ENCODE data around the gene FARP1.

Gene FARP1

GRCh38 chr13:98459721-98460370 is 317.0 kb downstream of the FARP1 start:
- DNase-seq (ENCODE audit: low read depth in 2 of 2) = no peak

GRCh38 chr13:98460516-98460915 is 317.6 kb downstream of the FARP1 start:
- no peak for DNase-seq (ENCODE audit: low read depth in 2 of 2)

DNA sequence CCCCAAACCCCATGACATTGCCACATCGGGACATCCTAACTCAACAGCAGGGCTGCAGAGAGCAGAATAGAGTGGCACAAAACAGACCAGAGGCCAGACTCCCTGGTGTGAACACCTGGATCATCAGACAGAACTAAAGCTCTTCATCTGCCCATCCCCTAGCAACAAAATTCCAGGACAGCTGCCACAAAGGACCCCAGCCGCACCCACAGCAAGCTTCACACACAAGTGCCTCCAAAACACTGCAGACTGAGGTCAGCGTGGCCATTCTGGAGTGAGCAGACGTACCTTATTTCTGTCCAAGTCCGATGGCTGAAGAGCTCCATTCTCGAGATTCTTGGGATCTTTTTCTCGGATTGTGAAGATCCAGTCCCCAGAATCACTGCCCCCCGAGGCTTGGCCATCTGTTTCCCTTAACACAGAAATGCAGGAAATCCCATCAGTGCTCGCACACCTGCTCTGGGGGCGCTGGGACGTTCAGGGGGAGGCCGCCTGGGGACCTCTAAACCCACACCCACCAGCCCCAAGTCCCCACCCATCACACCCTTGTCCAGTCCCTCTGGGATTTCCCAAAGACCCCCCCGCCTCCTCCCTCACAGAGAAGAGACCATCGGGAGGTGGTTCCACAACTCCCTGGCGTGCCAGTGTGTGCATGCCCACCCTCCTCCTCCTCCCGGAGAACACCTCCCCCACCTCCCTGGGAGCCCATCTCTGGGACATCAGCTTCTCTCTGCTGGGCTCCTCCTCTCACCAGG is 318.8 kb downstream of the FARP1 start:
- DNase-seq (ENCODE audit: low read depth in 2 of 2) = no peak

DNA sequence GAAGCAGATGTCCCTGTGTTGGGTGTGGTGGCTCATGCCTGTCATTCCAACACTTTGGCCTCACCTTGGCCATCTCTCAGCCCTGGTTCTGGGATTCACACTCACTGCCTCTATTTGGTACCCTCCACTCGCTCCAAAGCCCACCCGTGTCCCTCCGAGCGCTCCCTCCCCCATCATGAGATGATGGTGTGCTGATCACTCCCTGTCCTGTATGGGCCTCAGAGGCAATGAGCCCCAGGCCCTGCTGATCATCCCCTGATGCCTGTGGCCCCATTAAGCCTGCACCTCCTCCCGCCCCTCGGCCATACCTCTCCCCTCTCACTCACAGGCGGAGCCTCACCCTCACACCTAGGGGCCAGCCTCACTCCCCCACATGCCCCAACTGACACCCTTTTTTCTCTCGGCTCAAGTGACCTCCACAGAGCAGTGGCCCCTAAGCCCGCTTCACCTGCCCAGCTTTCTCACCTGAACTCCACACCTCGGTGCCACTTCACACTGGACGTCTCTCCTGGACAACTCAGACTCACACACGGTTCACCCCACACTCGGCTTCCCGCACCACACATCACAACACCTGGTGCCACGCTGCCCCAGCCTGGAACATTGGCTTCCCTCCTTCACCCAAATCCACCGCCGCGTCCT is 319.5 kb downstream of the FARP1 start:
- no peak for DNase-seq (ENCODE audit: low read depth in 2 of 2)

DNA sequence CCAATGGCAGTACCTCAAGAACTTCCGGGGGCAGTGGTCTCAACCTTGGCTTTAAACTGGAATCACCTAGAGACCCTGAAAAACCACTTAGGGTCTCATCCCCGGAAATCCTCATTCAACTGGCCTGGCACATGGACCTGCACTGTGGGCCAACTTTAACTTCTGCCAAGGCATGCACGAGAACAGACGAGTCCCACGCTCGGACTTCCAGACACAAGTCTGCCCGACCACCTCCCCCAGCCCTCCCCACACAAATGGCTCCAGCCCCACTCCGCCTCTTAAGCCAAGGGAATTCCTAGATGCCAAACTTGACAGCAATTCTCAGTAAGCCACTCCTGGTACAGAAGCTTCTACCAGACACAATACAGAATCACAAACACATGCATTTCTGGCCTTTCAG is 320.1 kb downstream of the FARP1 start:
- no peak for DNase-seq (ENCODE audit: low read depth in 2 of 2)

DNA sequence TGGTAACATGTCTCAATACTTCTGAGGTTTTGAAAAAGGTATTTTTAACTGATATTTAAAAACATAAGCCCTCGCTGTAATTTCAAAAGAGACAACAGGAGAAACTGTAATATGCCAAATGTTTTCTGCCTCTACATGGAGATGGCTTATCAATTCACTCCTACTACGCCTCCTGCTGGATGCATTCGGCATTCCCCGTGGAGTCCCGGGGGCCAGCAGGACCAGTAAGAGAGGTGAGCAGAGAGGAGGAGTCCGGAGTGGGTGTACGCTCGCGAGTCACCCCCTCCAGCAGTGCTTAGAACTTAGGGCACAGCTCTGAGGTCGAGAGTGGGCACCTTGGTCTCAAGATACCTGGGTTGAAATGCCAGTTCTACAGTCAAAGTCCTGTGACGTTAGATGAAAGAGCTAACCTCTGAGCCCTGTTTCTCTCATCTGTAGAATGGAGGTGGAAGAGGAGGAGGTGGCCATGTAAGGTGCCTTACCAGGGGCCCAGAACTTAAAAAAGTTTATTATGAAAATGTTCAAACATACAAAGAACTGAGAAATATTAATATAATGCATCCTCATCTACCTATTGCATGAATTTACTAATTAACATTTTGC is 323.8 kb downstream of the FARP1 start:
- DNase-seq (ENCODE audit: low read depth in 2 of 2) = peak in 1 of 2 donors; percentile 28

GRCh38 chr13:98467263-98467985 is 324.5 kb downstream of the FARP1 start:
- no peak for DNase-seq (ENCODE audit: low read depth in 2 of 2)

GRCh38 chr13:98468361-98468760 is 325.5 kb downstream of the FARP1 start:
- no peak for DNase-seq (ENCODE audit: low read depth in 2 of 2)

- no peak for DNase-seq (ENCODE audit: low read depth in 2 of 2)
These were observed 326.0 kb downstream of the FARP1 start for GRCh38 chr13:98468929-98469328.

DNA sequence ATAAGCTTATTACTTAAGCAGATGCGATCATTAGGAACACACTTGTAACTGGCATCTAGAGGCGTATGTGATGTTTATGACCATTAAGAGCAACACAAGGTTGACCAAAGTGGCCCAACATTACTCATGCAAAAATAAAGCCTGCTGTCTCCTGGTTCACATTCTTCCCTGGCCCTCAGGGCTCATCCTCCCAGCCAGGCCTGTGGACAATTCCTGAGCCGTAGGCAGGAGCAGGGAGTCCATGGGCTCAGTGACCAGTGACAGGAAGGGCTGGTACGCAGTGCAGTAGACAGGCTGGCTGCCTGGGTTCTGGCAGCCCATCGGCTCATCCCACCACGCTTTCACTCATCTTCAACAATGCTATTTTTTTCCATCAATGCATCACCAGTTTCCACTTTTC is 328.0 kb downstream of the FARP1 start:
- no peak for DNase-seq (ENCODE audit: low read depth in 2 of 2)

DNA sequence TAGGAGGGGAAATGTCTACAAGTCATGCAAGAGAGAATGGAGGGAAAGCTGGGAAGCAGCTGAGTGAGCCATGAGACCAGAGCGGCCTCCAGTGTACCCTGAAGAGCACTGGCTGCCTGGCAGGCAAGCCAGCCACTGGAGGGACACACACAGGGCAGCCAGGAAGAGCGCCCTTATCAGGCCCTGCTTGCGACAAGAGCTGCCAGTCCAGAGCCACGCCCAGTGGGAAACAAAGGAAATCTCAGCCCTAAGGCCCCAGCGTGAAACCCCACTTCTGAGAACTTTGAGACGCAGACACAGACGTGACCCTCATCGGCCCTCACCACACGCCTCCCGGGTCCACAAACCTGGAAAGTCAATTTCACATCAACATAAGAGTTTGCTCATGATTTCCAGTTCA is 329.0 kb downstream of the FARP1 start:
- DNase-seq (ENCODE audit: low read depth in 2 of 2) = no peak

GRCh38 chr13:98473135-98473787 is 330.4 kb downstream of the FARP1 start:
- no peak for DNase-seq (ENCODE audit: low read depth in 2 of 2)

GRCh38 chr13:98473788-98474144 is 330.9 kb downstream of the FARP1 start:
- no peak for DNase-seq (ENCODE audit: low read depth in 2 of 2)

GRCh38 chr13:98474292-98474691 is 331.4 kb downstream of the FARP1 start:
- DNase-seq (ENCODE audit: low read depth in 2 of 2) = no peak

- DNase-seq (ENCODE audit: low read depth in 2 of 2) = no peak
These were observed 331.9 kb downstream of the FARP1 start for GRCh38 chr13:98474761-98475160.

DNA sequence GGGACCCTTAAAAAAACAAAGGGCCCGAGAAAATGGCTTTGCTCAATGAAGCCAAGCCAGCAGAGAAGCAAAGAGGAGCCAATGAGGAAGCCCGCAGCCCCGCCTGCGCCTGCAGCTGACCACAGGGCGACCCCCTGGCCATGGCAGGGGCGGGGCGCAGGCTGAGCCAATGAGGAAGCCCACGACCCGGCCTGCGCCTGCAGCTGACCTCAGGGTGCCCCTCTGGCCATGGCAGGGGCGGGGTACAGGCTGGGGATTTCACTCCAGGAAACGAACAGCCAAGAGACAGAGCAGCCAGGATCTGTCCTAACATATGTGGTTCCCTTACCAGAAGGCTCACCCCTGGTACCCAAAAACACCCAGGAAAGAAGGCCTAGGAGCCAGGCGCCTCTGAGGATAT is 332.6 kb downstream of the FARP1 start:
- no peak for DNase-seq (ENCODE audit: low read depth in 2 of 2)

DNA sequence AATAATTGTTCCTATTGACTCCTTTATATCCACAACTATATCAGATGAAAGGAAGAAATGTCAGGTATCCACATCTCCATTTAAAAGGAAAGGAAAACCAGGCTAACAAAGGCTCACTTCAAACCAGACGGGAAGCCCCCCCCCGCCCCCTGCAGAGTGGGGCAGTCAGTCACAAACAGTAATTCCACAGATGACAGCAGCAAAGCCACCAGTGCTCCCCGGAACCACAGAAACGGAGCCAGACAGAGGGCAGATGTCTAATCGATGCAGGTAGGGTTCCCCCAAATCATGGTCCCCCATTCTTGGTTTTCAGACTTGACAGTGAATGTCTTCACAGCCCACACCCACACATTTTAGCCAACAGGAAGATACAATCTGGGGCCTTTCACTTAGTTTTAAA is 333.2 kb downstream of the FARP1 start:
- peak; percentile 28 to 37 for DNase-seq (ENCODE audit: low read depth in 2 of 2)

DNA sequence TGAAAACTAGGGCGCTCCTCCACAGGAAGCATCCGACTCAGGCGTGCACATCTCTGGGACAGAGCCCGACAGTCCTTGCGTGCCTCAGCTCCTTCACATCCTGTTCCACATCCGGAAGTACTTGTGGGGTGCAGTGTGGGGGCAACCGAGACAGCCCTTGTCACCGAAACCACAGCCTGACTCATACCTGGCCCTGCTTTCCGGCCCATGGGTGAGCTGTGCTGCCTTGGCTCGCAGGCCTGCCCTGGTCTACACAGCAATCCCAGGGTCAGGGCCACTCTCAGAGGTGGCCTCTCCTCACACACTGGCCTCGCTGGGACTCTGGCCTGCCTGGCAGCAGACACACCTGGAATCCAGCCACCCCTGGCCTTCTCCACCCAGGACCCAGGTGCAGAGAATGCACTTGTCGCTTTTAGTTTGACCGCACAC is 333.7 kb downstream of the FARP1 start:
- peak; percentile 76 to 85 for DNase-seq (ENCODE audit: low read depth in 2 of 2)

- no peak for DNase-seq (ENCODE audit: low read depth in 2 of 2)
These were observed 335.6 kb downstream of the FARP1 start for GRCh38 chr13:98478189-98479129.

GRCh38 chr13:98479496-98480003 is 336.7 kb downstream of the FARP1 start:
- no peak for DNase-seq (ENCODE audit: low read depth in 2 of 2)
